ENCODE data around the gene HIRA.

HIRA gene

GRCh38 chr22:19350476-19350859, 81.1 kb downstream of the HIRA start:
- Histone ChIP-seq H3K4me1 (ENCODE audit: control extremely low read depth in 1 of 4, control insufficient read depth in 4 of 4, insufficient read depth in 4 of 4, low read length in 3 of 4) (no peaks in the 10 kb centered on the region), H3K9me3 (ENCODE audit: control extremely low read depth in 1 of 5, control insufficient read depth in 4 of 5, insufficient read depth in 2 of 5, low read depth in 1 of 5, low read length in 4 of 5) (no peaks in the 10 kb centered on the region), H3K36me3 (ENCODE audit: control insufficient read depth in 4 of 4, insufficient read depth in 4 of 4, low read length in 3 of 4) (peaks cover 23 to 80% (median 63%) of the 10 kb centered on the region in 4 experiments), H3K27me3 (replicated peaks in 2 of 5; ENCODE audit: control insufficient read depth in 4 of 5, insufficient read depth in 5 of 5, low read length in 4 of 5) (no peaks in the 10 kb centered on the region), H3K27ac (ENCODE audit: insufficient read depth in 1 of 2, low read depth in 1 of 2, low read length in 2 of 2, poor library complexity in 1 of 2, severe bottlenecking in 2 of 2) (no peak overlapping the region), H3K4me3 (ENCODE audit: control insufficient read depth in 1 of 7, extremely low read depth in 1 of 7, insufficient read depth in 4 of 7, low read depth in 2 of 7, low read length in 6 of 7) (no peak overlapping the region)
- WGBS (ENCODE audit: insufficient coverage): 100% methylated on average over 1 of the region's 1 CpG
- CTCF ChIA-PET: no interaction called here
- POLR2A ChIA-PET: no interaction called here
- DNase-seq: no peak

- Histone ChIP-seq H3K27me3 (replicated peaks in 2 of 5; ENCODE audit: control insufficient read depth in 4 of 5, insufficient read depth in 5 of 5, low read length in 4 of 5) (no peaks in the 10 kb centered on the region), H3K4me3 (ENCODE audit: control insufficient read depth in 1 of 7, extremely low read depth in 1 of 7, insufficient read depth in 4 of 7, low read depth in 2 of 7, low read length in 6 of 7) (no peak overlapping the region), H3K36me3 (ENCODE audit: control insufficient read depth in 4 of 4, insufficient read depth in 4 of 4, low read length in 3 of 4) (peaks cover 23 to 80% (median 66%) of the 10 kb centered on the region in 4 experiments), H3K9me3 (ENCODE audit: control extremely low read depth in 1 of 5, control insufficient read depth in 4 of 5, insufficient read depth in 2 of 5, low read depth in 1 of 5, low read length in 4 of 5) (no peaks in the 10 kb centered on the region), H3K27ac (ENCODE audit: insufficient read depth in 1 of 2, low read depth in 1 of 2, low read length in 2 of 2, poor library complexity in 1 of 2, severe bottlenecking in 2 of 2) (no peak overlapping the region), H3K4me1 (ENCODE audit: control extremely low read depth in 1 of 4, control insufficient read depth in 4 of 4, insufficient read depth in 4 of 4, low read length in 3 of 4) (no peaks in the 10 kb centered on the region)
- ChIA-PET POLR2A (no interaction called here), CTCF (no interaction called here)
- WGBS (ENCODE audit: insufficient coverage): 98% methylated on average over 5 of the region's 5 CpGs
- no peak for DNase-seq
These were observed 81.6 kb downstream of the HIRA start for GRCh38 chr22:19349778-19350475.

DNA sequence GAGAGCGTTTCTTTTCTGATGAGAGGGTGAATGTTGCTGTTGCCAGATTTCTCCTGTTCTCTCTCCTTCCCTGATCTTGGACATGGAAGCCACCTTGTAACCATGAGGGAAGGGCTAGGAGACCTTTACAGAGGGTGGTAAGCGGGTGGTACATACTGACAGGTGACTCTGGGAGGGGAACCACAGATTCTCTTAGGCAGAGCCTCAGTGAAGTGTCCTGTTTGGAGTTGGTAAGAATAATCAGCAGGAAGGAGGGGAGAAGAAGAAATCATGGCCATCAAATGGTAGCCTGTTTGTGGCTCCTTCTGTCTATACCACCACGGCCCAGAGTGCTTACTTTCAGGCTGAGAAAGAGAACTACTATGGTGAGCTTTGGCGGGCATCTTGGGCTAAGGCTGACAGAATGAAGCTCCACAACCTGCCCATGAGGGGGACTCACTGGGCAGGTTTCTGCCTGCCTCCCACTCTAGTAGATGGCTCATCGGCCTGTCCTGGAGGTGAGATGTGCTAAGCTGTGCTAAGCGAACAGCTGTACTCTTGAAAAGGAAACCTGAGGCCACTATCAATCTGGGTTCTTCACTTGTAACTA, 84.8 kb downstream of the HIRA start:
- H3K9me3 ChIP-seq (ENCODE audit: control extremely low read depth in 1 of 5, control insufficient read depth in 4 of 5, insufficient read depth in 2 of 5, low read depth in 1 of 5, low read length in 4 of 5): no peaks in the 10 kb centered on the region
- H3K4me1 ChIP-seq (ENCODE audit: control extremely low read depth in 1 of 4, control insufficient read depth in 4 of 4, insufficient read depth in 4 of 4, low read length in 3 of 4): no peaks in the 10 kb centered on the region
- no peaks in the 10 kb centered on the region for H3K27me3 ChIP-seq (replicated peaks in 2 of 5; ENCODE audit: control insufficient read depth in 4 of 5, insufficient read depth in 5 of 5, low read length in 4 of 5)
- H3K4me3 ChIP-seq (ENCODE audit: control insufficient read depth in 1 of 7, extremely low read depth in 1 of 7, insufficient read depth in 4 of 7, low read depth in 2 of 7, low read length in 6 of 7): no peak overlapping the region
- H3K27ac ChIP-seq (ENCODE audit: insufficient read depth in 1 of 2, low read depth in 1 of 2, low read length in 2 of 2, poor library complexity in 1 of 2, severe bottlenecking in 2 of 2): no peak overlapping the region
- no peak for DNase-seq
- peaks cover 18 to 71% (median 57%) of the 10 kb centered on the region in 4 experiments for H3K36me3 ChIP-seq (ENCODE audit: control insufficient read depth in 4 of 4, insufficient read depth in 4 of 4, low read length in 3 of 4)
- ChIA-PET CTCF (interaction anchor here (1.5 kb wide), 1 partner anchor 11 kb away, joined by 4 read pairs; no protein-coding TSS in a partner anchor), POLR2A (no interaction called here)
- WGBS (ENCODE audit: insufficient coverage): 96% methylated on average over 6 of the region's 6 CpGs

DNA sequence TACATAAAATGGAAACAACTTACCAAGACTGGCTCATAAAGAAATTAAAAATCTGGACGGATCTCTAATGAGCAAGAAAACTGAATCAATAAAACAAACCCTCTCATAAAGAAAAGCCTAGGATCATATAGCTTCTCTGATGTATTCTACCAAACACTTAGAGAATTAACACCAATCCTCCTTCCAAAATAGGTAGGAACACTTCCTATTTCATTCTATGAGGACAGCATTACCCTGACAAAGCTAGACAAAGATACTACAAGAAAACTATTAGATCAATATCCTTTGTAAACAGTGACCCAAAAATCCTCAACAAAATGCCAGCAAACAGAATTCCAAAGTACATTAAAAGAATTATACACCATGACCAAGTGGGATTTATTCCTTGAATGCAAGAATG, 87.1 kb downstream of the HIRA start:
- no peak overlapping the region for H3K4me3 ChIP-seq (ENCODE audit: control insufficient read depth in 1 of 7, extremely low read depth in 1 of 7, insufficient read depth in 4 of 7, low read depth in 2 of 7, low read length in 6 of 7)
- no peaks in the 10 kb centered on the region for H3K4me1 ChIP-seq (ENCODE audit: control extremely low read depth in 1 of 4, control insufficient read depth in 4 of 4, insufficient read depth in 4 of 4, low read length in 3 of 4)
- no peak for DNase-seq
- no peaks in the 10 kb centered on the region for H3K27me3 ChIP-seq (replicated peaks in 2 of 5; ENCODE audit: control insufficient read depth in 4 of 5, insufficient read depth in 5 of 5, low read length in 4 of 5)
- WGBS (ENCODE audit: insufficient coverage): no CpG with 5 or more reads among the region's 1 CpG
- H3K27ac ChIP-seq (ENCODE audit: insufficient read depth in 1 of 2, low read depth in 1 of 2, low read length in 2 of 2, poor library complexity in 1 of 2, severe bottlenecking in 2 of 2): no peak overlapping the region
- H3K9me3 ChIP-seq (ENCODE audit: control extremely low read depth in 1 of 5, control insufficient read depth in 4 of 5, insufficient read depth in 2 of 5, low read depth in 1 of 5, low read length in 4 of 5): peaks cover 0 to 20% (median 4%) of the 10 kb centered on the region in 5 experiments
- H3K36me3 ChIP-seq (ENCODE audit: control insufficient read depth in 4 of 4, insufficient read depth in 4 of 4, low read length in 3 of 4): peaks cover 13 to 72% (median 39%) of the 10 kb centered on the region in 4 experiments
- ChIA-PET CTCF (interaction anchor here (0.6 kb wide), 1 partner anchor 18 kb away, joined by 5 read pairs; no protein-coding TSS in a partner anchor), POLR2A (no interaction called here)

DNA sequence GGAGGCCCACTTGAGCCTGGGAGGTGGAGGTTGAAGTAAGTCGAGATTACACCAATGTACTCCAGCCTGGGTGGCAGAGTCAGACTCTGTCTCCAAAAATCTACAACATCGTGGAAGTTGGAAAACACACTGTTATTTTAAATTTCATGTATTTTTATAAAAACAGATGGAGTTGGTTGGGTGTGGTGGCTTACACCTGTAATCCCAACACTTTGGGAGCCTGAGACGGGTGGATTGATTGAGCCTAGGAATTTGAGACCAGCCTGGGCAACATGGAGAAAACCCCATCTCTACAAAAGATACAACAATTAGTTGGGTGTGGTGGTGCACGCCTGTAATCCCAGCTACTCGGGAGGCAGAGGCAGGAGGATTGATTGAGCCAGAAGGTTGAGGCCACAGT, 88.1 kb downstream of the HIRA start:
- peaks cover 0 to 26% (median 4%) of the 10 kb centered on the region in 5 experiments for H3K9me3 ChIP-seq (ENCODE audit: control extremely low read depth in 1 of 5, control insufficient read depth in 4 of 5, insufficient read depth in 2 of 5, low read depth in 1 of 5, low read length in 4 of 5)
- peaks cover 13 to 76% (median 43%) of the 10 kb centered on the region in 4 experiments for H3K36me3 ChIP-seq (ENCODE audit: control insufficient read depth in 4 of 4, insufficient read depth in 4 of 4, low read length in 3 of 4)
- H3K27ac ChIP-seq (ENCODE audit: insufficient read depth in 1 of 2, low read depth in 1 of 2, low read length in 2 of 2, poor library complexity in 1 of 2, severe bottlenecking in 2 of 2): no peak overlapping the region
- CTCF ChIA-PET: no interaction called here
- H3K4me3 ChIP-seq (ENCODE audit: control insufficient read depth in 1 of 7, extremely low read depth in 1 of 7, insufficient read depth in 4 of 7, low read depth in 2 of 7, low read length in 6 of 7): no peak overlapping the region
- no peak for DNase-seq
- H3K27me3 ChIP-seq (replicated peaks in 2 of 5; ENCODE audit: control insufficient read depth in 4 of 5, insufficient read depth in 5 of 5, low read length in 4 of 5): no peaks in the 10 kb centered on the region
- H3K4me1 ChIP-seq (ENCODE audit: control extremely low read depth in 1 of 4, control insufficient read depth in 4 of 4, insufficient read depth in 4 of 4, low read length in 3 of 4): no peaks in the 10 kb centered on the region
- no CpG with 5 or more reads among the region's 5 CpGs for WGBS (ENCODE audit: insufficient coverage)
- POLR2A ChIA-PET: no interaction called here

DNA sequence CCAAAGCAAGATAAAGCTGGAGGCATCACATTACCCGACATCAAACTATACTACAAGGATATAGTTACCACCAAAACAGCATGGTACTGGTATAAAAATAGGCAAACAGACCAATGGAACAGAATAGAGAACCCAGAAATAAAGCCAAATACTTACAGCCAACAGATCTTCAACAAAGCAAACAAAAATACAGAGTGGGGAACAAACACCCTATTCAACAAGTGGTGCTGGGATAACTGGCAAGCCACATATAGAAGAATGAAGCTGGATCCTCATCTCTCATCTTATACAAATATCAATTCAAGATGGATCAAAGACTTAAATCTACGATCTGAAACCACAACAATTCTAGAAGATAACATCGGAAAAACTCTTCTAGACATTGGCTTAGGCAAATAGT, 90.0 kb downstream of the HIRA start:
- 79% methylated on average over 2 of the region's 3 CpGs for WGBS (ENCODE audit: insufficient coverage)
- Histone ChIP-seq H3K27ac (ENCODE audit: insufficient read depth in 1 of 2, low read depth in 1 of 2, low read length in 2 of 2, poor library complexity in 1 of 2, severe bottlenecking in 2 of 2) (no peak overlapping the region), H3K36me3 (ENCODE audit: control insufficient read depth in 4 of 4, insufficient read depth in 4 of 4, low read length in 3 of 4) (peaks cover 8 to 78% (median 43%) of the 10 kb centered on the region in 4 experiments), H3K27me3 (replicated peaks in 2 of 5; ENCODE audit: control insufficient read depth in 4 of 5, insufficient read depth in 5 of 5, low read length in 4 of 5) (no peaks in the 10 kb centered on the region), H3K4me3 (ENCODE audit: control insufficient read depth in 1 of 7, extremely low read depth in 1 of 7, insufficient read depth in 4 of 7, low read depth in 2 of 7, low read length in 6 of 7) (no peak overlapping the region), H3K4me1 (ENCODE audit: control extremely low read depth in 1 of 4, control insufficient read depth in 4 of 4, insufficient read depth in 4 of 4, low read length in 3 of 4) (no peaks in the 10 kb centered on the region), H3K9me3 (ENCODE audit: control extremely low read depth in 1 of 5, control insufficient read depth in 4 of 5, insufficient read depth in 2 of 5, low read depth in 1 of 5, low read length in 4 of 5) (peaks cover 5 to 43% (median 15%) of the 10 kb centered on the region in 5 experiments)
- ChIA-PET POLR2A (no interaction called here), CTCF (no interaction called here)
- no peak for DNase-seq

DNA sequence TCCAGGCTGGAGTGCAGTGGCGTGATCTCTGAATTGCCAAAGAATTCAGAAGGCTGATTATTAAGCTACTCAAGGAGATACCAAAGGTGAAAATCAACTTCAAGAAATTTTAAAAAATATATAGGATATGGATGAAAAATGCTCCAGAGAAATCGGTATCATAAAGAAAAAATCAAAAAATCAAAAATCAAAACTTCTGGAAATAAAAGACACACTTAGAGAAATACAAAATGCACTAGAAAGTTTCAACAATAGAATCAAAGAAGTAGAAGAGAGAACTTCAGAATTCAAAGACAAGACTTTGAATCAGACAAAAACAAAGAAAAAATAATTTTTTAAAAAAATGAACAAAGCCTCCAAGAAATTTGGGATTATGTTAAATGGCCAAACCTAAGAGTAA, 94.4 kb downstream of the HIRA start:
- Histone ChIP-seq H3K36me3 (ENCODE audit: control insufficient read depth in 4 of 4, insufficient read depth in 4 of 4, low read length in 3 of 4) (peaks cover 5 to 79% (median 29%) of the 10 kb centered on the region in 4 experiments), H3K4me3 (ENCODE audit: control insufficient read depth in 1 of 7, extremely low read depth in 1 of 7, insufficient read depth in 4 of 7, low read depth in 2 of 7, low read length in 6 of 7) (no peak overlapping the region), H3K4me1 (ENCODE audit: control extremely low read depth in 1 of 4, control insufficient read depth in 4 of 4, insufficient read depth in 4 of 4, low read length in 3 of 4) (no peaks in the 10 kb centered on the region), H3K27me3 (replicated peaks in 2 of 5; ENCODE audit: control insufficient read depth in 4 of 5, insufficient read depth in 5 of 5, low read length in 4 of 5) (no peaks in the 10 kb centered on the region), H3K27ac (ENCODE audit: insufficient read depth in 1 of 2, low read depth in 1 of 2, low read length in 2 of 2, poor library complexity in 1 of 2, severe bottlenecking in 2 of 2) (no peak overlapping the region), H3K9me3 (ENCODE audit: control extremely low read depth in 1 of 5, control insufficient read depth in 4 of 5, insufficient read depth in 2 of 5, low read depth in 1 of 5, low read length in 4 of 5) (peaks cover 5 to 77% (median 24%) of the 10 kb centered on the region in 5 experiments)
- ChIA-PET POLR2A (no interaction called here), CTCF (no interaction called here)
- no CpG with 5 or more reads among the region's 2 CpGs for WGBS (ENCODE audit: insufficient coverage)
- peak in 1 of 3 donors; percentile 13 for DNase-seq

All from common myeloid progenitor, CD34-positive (primary cell).